ENCODE data around the gene ATP10B.

The ATP10B gene

DNA sequence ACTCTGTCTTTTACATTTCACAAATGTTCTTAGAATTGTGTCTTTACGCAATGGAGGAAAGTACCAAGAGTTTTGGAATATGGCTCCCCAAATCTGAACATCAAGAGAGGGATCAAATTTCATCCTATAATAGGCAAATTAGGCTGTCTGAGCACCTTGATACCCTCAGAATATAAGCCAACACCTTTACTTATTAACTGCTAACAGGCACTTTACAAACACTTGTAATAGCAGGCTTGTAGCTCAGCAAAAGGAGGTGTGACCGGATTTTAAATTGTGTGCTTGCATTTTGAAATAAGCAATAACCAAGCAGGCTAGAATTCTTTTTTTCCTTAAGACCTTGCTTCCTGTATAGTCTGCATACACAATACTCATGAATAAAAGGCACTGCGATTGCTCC, 92.0 kb downstream of the ATP10B start (continued):
- TF ChIP-seq, protein P1, sequence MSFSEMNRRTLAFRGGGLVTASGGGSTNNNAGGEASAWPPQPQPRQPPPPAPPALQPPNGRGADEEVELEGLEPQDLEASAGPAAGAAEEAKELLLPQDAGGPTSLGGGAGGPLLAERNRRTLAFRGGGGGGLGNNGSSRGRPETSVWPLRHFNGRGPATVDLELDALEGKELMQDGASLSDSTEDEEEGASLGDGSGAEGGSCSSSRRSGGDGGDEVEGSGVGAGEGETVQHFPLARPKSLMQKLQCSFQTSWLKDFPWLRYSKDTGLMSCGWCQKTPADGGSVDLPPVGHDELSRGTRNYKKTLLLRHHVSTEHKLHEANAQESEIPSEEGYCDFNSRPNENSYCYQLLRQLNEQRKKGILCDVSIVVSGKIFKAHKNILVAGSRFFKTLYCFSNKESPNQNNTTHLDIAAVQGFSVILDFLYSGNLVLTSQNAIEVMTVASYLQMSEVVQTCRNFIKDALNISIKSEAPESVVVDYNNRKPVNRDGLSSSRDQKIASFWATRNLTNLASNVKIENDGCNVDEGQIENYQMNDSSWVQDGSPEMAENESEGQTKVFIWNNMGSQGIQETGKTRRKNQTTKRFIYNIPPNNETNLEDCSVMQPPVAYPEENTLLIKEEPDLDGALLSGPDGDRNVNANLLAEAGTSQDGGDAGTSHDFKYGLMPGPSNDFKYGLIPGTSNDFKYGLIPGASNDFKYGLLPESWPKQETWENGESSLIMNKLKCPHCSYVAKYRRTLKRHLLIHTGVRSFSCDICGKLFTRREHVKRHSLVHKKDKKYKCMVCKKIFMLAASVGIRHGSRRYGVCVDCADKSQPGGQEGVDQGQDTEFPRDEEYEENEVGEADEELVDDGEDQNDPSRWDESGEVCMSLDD (tag by site-specific recombination; IDR thresholded peaks at IDR 0.05) = no peak
- TF ChIP-seq ZNF423 (tag by site-specific recombination; IDR thresholded peaks at IDR 0.05) = no peak
- no peak for TF ChIP-seq KLF16 (tag by site-specific recombination; IDR thresholded peaks at IDR 0.05)
- no peak for TF ChIP-seq ZNF510 (tag by site-specific recombination; IDR thresholded peaks at IDR 0.05; ENCODE audit: insufficient replicate concordance)
- TF ChIP-seq ZSCAN30 (tag by site-specific recombination; IDR thresholded peaks at IDR 0.05) = no peak
- no peak for TF ChIP-seq REST (tag by site-specific recombination; IDR thresholded peaks at IDR 0.05)
- no peak for TF ChIP-seq ZNF548 (tag by site-specific recombination; IDR thresholded peaks at IDR 0.05)
- TF ChIP-seq ZNF311 (tag by site-specific recombination; IDR thresholded peaks at IDR 0.05; ENCODE audit: borderline replicate concordance) = no peak

DNA sequence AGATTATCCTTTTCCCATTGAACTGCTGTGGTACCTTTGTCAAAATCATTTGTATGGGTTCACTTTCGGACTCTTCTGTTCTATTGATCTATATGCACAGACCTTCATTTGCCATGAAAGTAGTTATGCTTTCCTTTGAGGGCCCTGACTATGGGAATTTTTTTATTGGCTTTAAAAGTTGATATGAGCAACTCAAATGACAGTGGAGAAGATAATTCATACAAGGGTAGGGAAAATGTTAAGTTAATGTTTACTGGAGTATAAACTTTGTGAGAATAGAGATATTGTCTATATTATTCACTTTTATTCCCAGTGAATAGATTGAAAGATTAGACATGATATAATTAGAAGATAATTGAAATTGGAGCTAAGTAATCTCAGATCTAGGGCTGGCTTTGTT, 94.8 kb downstream of the ATP10B start:
- Histone ChIP-seq H3K36me3 (ENCODE audit: control insufficient read depth in 2 of 2, insufficient read depth in 1 of 2, low read length in 2 of 2) (no peaks in the 10 kb centered on the region), H3K4me1 (ENCODE audit: control insufficient read depth, insufficient read depth, low read length) (no peaks in the 10 kb centered on the region), H3K4me3 (ENCODE audit: low read depth, low read length) (no peak overlapping the region), H3K27ac (ENCODE audit: extremely low read depth, low read depth, low read length) (no peak overlapping the region), H3K9me3 (ENCODE audit: control insufficient read depth, insufficient read depth, low read depth, low read length) (no peaks in the 10 kb centered on the region)
- POLR2A ChIA-PET = no interaction called here
- CTCF ChIA-PET = no interaction called here
- no peak for TF ChIP-seq ZBTB8A (tag by site-specific recombination; IDR thresholded peaks at IDR 0.05)
- TF ChIP-seq, protein P2, sequence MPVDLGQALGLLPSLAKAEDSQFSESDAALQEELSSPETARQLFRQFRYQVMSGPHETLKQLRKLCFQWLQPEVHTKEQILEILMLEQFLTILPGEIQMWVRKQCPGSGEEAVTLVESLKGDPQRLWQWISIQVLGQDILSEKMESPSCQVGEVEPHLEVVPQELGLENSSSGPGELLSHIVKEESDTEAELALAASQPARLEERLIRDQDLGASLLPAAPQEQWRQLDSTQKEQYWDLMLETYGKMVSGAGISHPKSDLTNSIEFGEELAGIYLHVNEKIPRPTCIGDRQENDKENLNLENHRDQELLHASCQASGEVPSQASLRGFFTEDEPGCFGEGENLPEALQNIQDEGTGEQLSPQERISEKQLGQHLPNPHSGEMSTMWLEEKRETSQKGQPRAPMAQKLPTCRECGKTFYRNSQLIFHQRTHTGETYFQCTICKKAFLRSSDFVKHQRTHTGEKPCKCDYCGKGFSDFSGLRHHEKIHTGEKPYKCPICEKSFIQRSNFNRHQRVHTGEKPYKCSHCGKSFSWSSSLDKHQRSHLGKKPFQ (tag by site-specific recombination; IDR thresholded peaks at IDR 0.05) = no peak
- no peak for TF ChIP-seq REST (tag by site-specific recombination; IDR thresholded peaks at IDR 0.05)
- no peak for TF ChIP-seq ZNF133 (tag by site-specific recombination; IDR thresholded peaks at IDR 0.05)
- no peak for TF ChIP-seq ZNF302 (tag by site-specific recombination; IDR thresholded peaks at IDR 0.05; ENCODE audit: low read depth)
- no peak for TF ChIP-seq ZSCAN18 (tag by site-specific recombination; IDR thresholded peaks at IDR 0.05)
- TF ChIP-seq ZNF146 (tag by site-specific recombination; IDR thresholded peaks at IDR 0.05) = no peak
- no peak for TF ChIP-seq ZNF174 (tag by site-specific recombination; IDR thresholded peaks at IDR 0.05)
- no peak for TF ChIP-seq HOXA7 (CRISPR knock-in tag; IDR thresholded peaks at IDR 0.05; ENCODE audit: borderline replicate concordance)
- TF ChIP-seq, protein P3, sequence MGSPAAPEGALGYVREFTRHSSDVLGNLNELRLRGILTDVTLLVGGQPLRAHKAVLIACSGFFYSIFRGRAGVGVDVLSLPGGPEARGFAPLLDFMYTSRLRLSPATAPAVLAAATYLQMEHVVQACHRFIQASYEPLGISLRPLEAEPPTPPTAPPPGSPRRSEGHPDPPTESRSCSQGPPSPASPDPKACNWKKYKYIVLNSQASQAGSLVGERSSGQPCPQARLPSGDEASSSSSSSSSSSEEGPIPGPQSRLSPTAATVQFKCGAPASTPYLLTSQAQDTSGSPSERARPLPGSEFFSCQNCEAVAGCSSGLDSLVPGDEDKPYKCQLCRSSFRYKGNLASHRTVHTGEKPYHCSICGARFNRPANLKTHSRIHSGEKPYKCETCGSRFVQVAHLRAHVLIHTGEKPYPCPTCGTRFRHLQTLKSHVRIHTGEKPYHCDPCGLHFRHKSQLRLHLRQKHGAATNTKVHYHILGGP (tag by site-specific recombination; IDR thresholded peaks at IDR 0.05) = no peak
- TF ChIP-seq, protein P4, sequence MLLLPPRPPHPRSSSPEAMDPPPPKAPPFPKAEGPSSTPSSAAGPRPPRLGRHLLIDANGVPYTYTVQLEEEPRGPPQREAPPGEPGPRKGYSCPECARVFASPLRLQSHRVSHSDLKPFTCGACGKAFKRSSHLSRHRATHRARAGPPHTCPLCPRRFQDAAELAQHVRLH (tag by site-specific recombination; IDR thresholded peaks at IDR 0.05) = no peak
- TF ChIP-seq, protein P5, sequence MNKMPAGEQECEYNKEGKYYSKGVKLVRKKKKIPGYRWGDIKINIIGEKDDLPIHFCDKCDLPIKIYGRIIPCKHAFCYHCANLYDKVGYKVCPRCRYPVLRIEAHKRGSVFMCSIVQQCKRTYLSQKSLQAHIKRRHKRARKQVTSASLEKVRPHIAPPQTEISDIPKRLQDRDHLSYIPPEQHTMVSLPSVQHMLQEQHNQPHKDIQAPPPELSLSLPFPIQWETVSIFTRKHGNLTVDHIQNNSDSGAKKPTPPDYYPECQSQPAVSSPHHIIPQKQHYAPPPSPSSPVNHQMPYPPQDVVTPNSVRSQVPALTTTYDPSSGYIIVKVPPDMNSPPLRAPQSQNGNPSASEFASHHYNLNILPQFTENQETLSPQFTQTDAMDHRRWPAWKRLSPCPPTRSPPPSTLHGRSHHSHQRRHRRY (tag by site-specific recombination; IDR thresholded peaks at IDR 0.05) = no peak
- TF ChIP-seq ZNF433 (tag by site-specific recombination; IDR thresholded peaks at IDR 0.05; ENCODE audit: low read depth) = no peak
- no peak for TF ChIP-seq ZBTB21 (tag by site-specific recombination; IDR thresholded peaks at IDR 0.05)
- no peak for TF ChIP-seq ZNF311 (tag by site-specific recombination; IDR thresholded peaks at IDR 0.05; ENCODE audit: borderline replicate concordance)

Data from HEK293 (cell line).